ENCODE data around the gene OR5W2. TPM values are rescaled to one million over a fixed set of nuclear protein-coding genes. Genes with fewer than 3 reads are reported as not detected.

The OR5W2 gene
- total and polyA plus RNA-seq, 10 of the 15 experiments (the other 5 are each of a cell fraction or from before 2014, with no cell fraction given) = not detected

DNA sequence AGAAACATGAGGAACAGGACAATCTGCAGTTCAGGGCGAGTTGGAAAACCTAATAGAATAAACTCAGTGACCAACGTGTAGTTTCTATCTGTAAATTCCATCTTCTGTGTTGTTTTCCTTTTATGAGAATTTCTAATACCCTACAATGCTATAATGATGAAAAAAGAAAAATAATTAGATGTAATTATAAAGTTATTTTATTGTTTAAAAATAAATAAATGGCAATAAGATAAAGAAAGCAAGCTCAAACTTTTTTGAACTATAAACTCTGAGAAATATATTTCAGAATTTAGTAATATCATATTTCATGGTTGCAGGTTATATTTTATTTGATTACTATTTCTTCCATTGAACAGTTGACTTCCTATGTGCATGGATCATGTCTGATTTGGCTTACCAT lies 21.9 kb upstream of the OR5W2 start, which contains the start of gene OR5I1 (continued):
- no peak for TF ChIP-seq EED (IDR thresholded peaks at IDR 0.05; ENCODE audit: low read depth)

DNA sequence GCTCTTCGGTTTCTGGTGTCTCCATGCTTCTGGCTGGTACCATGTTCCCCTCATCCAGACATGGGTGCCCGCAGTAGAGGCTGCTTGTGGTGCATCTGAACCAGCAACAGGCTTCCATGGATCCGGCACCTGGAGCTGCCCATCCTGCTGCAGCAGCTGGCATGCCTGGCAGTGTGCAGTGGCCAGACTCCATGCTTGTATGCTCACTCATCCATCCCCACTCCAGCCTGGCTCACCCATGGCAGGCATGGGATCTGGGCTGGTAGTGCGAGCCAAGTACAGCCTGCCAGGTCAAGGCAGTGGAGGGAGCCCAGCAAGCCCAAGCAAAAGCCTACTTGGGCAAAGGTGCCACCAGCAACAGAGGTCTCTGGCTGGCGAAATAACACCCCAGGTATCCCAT lies 6.2 kb upstream of the OR5W2 start:
- H3K79me2 ChIP-seq (ENCODE audit: control insufficient read depth, insufficient read depth, low read length) = no peaks in the 10 kb centered on the region
- no peak for ATAC-seq
- H3K9ac ChIP-seq (ENCODE audit: control insufficient read depth, insufficient read depth, low read length) = no peak overlapping the region
- no peak overlapping the region for H3K4me3 ChIP-seq
- BruUV-seq (replicated peaks) = no TSS peak
- WGBS (ENCODE audit: insufficient coverage, insufficient replicate concordance, low lambda C conversion rate, missing lambda C conversion rate) = 7% methylated on average over 5 of the region's 5 CpGs
- H3K27ac ChIP-seq (ENCODE audit: control insufficient read depth, insufficient read depth) = no peak overlapping the region
- RAD21 ChIA-PET (ENCODE audit: unreplicated experiment) = no interaction called here
- no peak for DNase-seq (ENCODE audit: low read depth, low spot score)
- SMC1A ChIA-PET (ENCODE audit: uncharacterized antibody, unreplicated experiment) = no interaction called here
- in situ Hi-C loops (cut with MboI) = no loop called here
- FAIRE-seq = no peak
- H4K20me1 ChIP-seq (ENCODE audit: control insufficient read depth, insufficient read depth) = no peaks in the 10 kb centered on the region
- H2AFZ ChIP-seq (ENCODE audit: control insufficient read depth, low read depth, low read length) = no peak overlapping the region
- POLR2A ChIA-PET = no interaction called here
- TF ChIP-seq BMI1 (IDR thresholded peaks at IDR 0.05; ENCODE audit: borderline replicate concordance) (no peak), RCOR1 (conservative IDR thresholded peaks at IDR 0.05; ENCODE audit: low read depth, low read length) (no peak), NR2C2 (IDR thresholded peaks at IDR 0.05; ENCODE audit: borderline replicate concordance, control insufficient read depth, insufficient read length, low read depth) (no peak), GABPA (IDR thresholded peaks at IDR 0.05; ENCODE audit: low read depth) (no peak), NRF1 (conservative IDR thresholded peaks at IDR 0.05; ENCODE audit: low read depth, low read length) (no peak), FOXM1 (IDR thresholded peaks at IDR 0.05; ENCODE audit: low read depth, low read length) (no peak), E2F4 (IDR thresholded peaks at IDR 0.05; ENCODE audit: low read depth, low read length) (no peak), EZH2 (IDR thresholded peaks at IDR 0.05; ENCODE audit: borderline replicate concordance, control insufficient read depth, low read depth, low read length) (no peak), SIN3A (IDR thresholded peaks at IDR 0.05; ENCODE audit: low read depth, low read length) (no peak)
- TF ChIP-seq, protein P1, sequence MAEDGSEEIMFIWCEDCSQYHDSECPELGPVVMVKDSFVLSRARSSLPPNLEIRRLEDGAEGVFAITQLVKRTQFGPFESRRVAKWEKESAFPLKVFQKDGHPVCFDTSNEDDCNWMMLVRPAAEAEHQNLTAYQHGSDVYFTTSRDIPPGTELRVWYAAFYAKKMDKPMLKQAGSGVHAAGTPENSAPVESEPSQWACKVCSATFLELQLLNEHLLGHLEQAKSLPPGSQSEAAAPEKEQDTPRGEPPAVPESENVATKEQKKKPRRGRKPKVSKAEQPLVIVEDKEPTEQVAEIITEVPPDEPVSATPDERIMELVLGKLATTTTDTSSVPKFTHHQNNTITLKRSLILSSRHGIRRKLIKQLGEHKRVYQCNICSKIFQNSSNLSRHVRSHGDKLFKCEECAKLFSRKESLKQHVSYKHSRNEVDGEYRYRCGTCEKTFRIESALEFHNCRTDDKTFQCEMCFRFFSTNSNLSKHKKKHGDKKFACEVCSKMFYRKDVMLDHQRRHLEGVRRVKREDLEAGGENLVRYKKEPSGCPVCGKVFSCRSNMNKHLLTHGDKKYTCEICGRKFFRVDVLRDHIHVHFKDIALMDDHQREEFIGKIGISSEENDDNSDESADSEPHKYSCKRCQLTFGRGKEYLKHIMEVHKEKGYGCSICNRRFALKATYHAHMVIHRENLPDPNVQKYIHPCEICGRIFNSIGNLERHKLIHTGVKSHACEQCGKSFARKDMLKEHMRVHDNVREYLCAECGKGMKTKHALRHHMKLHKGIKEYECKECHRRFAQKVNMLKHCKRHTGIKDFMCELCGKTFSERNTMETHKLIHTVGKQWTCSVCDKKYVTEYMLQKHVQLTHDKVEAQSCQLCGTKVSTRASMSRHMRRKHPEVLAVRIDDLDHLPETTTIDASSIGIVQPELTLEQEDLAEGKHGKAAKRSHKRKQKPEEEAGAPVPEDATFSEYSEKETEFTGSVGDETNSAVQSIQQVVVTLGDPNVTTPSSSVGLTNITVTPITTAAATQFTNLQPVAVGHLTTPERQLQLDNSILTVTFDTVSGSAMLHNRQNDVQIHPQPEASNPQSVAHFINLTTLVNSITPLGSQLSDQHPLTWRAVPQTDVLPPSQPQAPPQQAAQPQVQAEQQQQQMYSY (CRISPR knock-in tag; IDR thresholded peaks at IDR 0.05) = no peak
- CTCF ChIA-PET = no interaction called here
- intact Hi-C loops (cut with micrococcal nuclease; ENCODE audit: unreplicated experiment) = no loop called here
- no peaks in the 10 kb centered on the region for H3K9me3 ChIP-seq (replicated peaks; ENCODE audit: control insufficient read depth, insufficient read depth, low read length)
- no peaks in the 10 kb centered on the region for H3K4me1 ChIP-seq (ENCODE audit: control insufficient read depth, insufficient read depth, low read length)
- no peak overlapping the region for H3K4me2 ChIP-seq (ENCODE audit: control insufficient read depth, insufficient read depth)
- H3K36me3 ChIP-seq (ENCODE audit: control insufficient read depth in 2 of 2, insufficient read depth in 2 of 2, low read length in 1 of 2) = no peaks in the 10 kb centered on the region
- H3K27me3 ChIP-seq (replicated peaks in 1 of 2; ENCODE audit: control insufficient read depth in 2 of 2, insufficient read depth in 2 of 2, low read length in 1 of 2) = no peaks in the 10 kb centered on the region

Data from GM12878 (cell line).